ENCODE data around the gene ACACA.
A peak's percentile ranks its signal among the peaks of the same experiment; 100 is the strongest.
"Not testable (repeated sequence)": the region's sequence is repeated elsewhere in the genome, so short reads cannot be mapped to it uniquely, and the experiment has no call there.

Gene ACACA

DNA sequence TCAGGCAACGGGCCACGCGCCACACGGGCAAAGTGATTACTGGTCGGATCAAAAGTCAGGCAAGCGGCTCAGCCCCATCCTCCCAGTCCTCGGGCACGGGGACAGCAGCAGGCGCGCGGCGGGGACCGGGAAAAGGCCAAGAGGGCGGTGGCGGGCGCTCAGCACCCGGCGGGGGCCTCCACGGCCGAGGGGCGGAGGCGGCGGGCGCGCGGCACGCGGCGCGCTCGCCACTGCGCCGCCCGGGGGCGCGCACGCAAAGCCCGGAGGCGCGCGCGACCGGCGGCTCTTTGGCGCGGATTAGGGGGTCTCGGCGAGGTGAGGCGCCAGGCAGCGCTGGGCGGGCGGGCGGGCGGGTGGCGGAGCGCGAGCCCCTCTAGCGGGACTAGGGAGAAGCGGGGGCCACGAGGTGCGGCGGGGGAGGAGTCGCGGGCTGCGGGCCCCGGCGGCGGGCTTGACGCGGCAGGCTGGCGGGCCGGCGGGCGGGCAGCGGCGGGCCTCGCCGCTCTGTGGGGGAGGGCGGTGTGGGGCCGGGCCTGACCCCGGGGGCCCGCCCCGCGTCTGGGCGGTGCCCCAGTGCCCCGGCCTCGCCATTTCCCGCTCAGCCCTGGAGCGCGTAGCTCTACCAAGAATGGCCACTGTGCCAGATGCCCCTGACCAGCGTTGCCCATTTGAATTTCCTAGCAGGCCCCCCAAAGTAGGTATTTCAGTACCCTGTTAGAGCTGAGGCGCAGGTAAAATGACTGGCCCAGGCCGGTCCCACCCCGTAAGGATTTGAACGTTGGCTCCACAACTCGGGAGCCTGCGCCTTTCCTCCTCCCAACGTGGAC, at the start of gene ACACA, which contains the start of gene TADA2A:
Gene ACACA (minus strand): TSS at position 202 of the 827 bp plus-strand sequence. CDS start 537 bp downstream, outside the sequence.
Gene TADA2A (plus strand): TSS at position 252 of the 827 bp plus-strand sequence. CDS start 4,480 bp downstream, outside the sequence.
- DNase-seq (ENCODE audit: low read depth) = peak; percentile 37

DNA sequence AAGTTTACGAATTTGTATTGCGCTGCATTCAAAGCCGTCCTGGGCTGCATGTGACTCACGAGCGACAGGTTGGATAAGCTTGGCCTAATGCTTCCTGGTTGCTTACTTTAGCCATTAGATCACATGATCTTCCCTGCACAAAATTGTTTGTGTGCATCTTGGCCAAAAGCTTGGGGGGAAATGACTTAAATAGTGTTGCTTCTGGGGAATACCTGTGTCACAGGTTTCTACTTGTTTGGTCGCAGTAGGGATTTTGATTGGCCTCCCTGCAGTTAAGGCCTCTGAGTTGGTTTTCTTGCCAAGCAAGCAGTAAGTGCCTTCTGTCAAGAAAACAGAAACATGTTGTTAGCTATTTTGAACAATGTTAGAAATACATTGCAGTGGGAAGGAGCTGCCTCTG, 43.5 kb upstream of the ACACA start:
- no peak for DNase-seq (ENCODE audit: low read depth)

DNA sequence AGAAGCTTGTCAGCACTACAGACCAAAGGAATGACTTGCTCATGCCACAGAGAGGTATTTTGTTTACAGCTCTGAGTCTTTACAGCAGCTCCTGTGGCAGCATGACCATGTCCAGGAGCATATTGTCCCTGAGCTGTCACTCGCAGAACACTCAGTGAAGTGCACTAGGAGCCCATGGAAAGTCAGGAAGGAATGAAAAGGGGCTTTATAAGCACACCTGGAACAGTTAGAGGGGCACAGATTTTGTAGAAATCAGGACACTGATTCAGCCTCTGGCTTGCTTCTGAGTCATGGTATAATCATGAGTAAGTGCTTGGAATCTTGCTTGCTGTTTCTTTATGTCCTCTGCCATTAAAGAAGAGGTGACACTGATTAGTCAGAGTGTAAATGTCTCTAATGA, 41.0 kb upstream of the ACACA start:
- DNase-seq (ENCODE audit: low read depth) = no peak

DNA sequence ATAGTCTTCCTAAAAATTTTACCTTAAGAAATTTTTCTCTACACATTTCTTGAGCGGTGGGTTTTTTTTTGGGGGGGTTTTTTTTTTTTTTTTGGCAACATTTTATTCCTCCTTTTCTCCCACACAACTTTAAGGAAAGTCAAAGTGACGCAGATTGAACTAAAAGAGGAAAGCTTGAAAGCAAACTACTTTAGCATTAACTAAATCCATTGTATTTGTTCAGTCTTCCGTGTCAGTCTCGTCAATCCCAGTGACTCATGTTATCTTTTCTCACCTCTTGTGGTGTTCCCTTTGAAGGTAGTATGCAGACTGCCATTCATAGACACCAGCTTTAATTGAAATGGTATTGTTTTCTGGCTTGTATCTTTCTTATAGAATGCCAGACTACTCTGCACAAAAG, 39.4 kb upstream of the ACACA start:
- no peak for DNase-seq (ENCODE audit: low read depth)

- DNase-seq (ENCODE audit: low read depth) = not testable (repeated sequence)
Observed at GRCh38 chr17:37441369-37442014, 34.9 kb upstream of the ACACA start.

DNA sequence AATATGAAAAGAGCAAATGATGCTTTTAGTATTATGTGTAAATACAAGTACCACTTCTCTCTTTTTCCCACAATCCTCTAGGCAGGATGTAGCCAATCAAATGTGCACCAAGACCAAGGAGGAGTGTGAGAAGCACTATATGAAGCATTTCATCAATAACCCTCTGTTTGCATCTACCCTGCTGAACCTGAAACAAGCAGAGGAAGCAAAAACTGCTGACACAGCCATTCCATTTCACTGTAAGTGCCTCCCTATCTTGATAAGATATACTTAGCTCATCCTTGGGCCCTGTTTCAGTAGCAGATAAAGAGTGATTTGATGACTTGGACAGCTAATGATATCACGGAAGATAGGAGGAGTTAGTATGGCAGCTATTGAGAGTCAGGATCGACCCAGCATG, 33.8 kb upstream of the ACACA start:
- no peak for DNase-seq (ENCODE audit: low read depth)

DNA sequence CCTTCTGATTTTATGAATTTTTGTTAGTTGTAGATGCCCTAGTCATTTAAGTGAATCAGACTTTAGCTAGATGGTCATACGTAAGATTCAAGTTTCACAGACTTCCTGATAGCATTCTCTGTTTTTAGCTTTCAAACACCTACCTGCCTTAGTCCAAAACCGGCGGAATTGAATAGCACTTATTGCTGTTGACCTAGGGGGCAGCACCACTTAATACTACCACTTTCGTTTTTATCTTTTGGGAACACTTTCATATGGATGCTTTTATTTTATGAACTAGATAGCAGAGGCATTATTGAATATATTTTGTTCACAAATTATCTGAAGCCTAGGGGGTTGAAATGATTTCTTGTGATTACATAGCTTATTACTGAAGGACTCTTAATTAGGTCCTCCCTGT, 31.5 kb upstream of the ACACA start:
- no peak for DNase-seq (ENCODE audit: low read depth)

- no peak for DNase-seq (ENCODE audit: low read depth)
Observed at GRCh38 chr17:37432671-37433070, 26.0 kb upstream of the ACACA start.

DNA sequence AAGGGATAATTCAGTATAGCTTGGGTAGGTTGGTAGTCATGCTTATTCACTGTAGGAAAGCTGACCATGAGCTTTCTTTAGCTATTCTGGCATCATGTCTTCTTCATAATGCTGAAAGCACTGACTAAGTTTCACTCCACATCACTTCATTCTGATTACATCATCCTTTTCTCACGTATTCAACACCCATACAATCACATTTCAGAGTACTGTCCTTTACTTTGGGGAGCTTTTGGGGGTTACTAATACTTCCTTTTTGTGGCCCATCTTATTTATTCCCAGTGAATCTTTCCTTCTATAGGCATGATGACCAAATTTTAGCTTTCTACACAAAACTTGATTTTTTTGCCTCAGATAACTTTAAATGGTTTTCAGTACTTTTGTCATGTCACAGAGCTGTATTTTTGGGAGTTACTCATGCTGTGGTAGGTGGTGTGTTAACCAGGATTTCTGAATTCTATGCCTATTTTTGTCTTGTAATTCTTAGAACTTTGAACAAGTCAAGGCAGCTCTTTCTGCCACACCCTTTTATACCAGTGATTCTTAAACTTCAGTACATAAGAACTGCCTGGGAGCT, 23.5 kb upstream of the ACACA start:
- no peak for DNase-seq (ENCODE audit: low read depth)

DNA sequence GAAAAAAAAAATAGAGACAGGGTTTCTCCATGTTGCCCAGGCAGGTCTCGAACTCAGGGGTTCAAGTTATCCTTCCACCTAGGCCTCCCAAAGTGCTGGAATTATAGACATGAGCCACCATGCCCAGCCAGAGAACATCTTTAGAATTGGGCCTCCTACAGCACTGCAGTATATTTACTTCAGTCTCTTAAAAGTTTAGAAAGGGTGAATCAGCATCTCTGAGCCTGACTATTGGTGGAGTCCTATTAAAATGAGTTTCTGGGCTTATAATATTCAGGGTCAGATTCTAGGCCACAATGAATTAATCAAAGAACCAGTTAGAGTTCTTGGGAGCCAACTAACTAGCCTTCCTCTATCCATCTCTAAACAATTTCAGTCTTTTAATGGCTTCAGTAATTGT, 22.8 kb upstream of the ACACA start:
- DNase-seq (ENCODE audit: low read depth) = no peak

- no peak for DNase-seq (ENCODE audit: low read depth)
Observed at GRCh38 chr17:37429039-37429438, 22.4 kb upstream of the ACACA start.

- no peak for DNase-seq (ENCODE audit: low read depth)
Observed at GRCh38 chr17:37425268-37425667, 18.6 kb upstream of the ACACA start.

DNA sequence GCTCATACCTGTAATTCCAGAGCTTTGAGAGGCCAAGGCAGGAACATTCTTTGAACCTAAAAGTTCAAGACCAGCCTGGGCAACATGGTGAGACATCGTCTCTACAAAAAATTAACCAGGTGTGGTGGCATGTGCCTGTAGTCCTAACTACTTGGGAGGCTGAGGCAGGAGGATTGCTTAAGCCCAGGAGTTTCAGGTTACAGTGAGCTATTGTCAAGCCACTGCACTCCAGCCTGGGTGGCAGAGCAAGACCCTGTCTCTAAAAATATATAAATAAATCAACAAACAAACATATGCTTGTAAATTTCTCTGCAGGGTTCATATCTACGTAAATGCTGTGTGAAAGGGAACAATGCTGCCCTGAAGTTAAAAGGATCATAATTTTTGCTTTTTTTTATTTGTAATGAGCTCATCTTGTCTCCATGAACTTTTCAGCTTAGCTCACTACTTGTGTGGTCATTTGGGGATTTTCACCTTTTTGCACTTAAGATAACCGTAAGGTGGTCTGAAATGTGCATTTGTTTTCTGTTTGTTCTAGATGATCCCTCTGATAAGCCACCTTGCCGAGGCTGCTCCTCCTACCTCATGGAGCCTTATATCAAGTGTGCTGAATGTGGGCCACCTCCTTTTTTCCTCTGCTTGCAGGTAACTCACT, 16.5 kb upstream of the ACACA start:
- DNase-seq (ENCODE audit: low read depth) = no peak

- DNase-seq (ENCODE audit: low read depth) = no peak
Observed at GRCh38 chr17:37417852-37418251, 11.2 kb upstream of the ACACA start.

- no peak for DNase-seq (ENCODE audit: low read depth)
Observed at GRCh38 chr17:37413875-37414519, 7.4 kb upstream of the ACACA start.

DNA sequence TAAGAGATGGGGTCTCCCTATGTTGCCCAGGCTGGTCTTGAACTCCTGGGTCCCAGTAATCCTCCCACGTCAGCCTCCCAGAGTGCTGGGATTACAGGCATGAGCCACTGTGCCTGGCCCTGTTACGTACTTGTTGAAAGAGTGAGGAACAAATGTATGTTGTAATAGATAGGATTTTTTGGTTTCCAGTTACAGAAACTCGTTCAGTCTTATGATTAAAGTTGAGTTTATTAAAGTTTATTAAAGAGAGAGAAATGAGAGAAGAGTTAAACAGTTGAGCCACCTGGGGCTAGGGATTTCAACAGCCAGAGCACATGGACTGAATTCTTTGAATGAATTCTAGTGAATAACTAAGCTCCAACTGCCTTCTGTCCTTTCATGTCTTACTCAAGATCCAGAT, 3.7 kb upstream of the ACACA start:
- DNase-seq (ENCODE audit: low read depth) = no peak

DNA sequence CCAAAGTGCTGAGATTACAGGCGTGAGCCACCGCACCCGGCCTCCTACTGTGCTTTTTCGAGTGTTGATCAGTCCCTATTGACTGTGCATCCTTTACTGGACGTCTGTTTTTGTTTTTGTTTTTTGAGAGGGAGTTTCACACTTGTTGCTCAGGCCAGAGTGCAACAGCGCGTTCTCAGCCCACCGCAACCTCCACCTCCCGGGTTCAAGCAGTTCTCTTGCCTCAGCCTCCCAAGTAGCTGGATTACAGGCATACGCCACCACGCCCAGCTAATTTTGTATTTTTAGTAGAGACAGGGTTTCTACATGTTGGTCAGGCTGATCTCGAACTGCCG, 1.5 kb upstream of the ACACA start:
- DNase-seq (ENCODE audit: low read depth) = not testable (repeated sequence)

DNA sequence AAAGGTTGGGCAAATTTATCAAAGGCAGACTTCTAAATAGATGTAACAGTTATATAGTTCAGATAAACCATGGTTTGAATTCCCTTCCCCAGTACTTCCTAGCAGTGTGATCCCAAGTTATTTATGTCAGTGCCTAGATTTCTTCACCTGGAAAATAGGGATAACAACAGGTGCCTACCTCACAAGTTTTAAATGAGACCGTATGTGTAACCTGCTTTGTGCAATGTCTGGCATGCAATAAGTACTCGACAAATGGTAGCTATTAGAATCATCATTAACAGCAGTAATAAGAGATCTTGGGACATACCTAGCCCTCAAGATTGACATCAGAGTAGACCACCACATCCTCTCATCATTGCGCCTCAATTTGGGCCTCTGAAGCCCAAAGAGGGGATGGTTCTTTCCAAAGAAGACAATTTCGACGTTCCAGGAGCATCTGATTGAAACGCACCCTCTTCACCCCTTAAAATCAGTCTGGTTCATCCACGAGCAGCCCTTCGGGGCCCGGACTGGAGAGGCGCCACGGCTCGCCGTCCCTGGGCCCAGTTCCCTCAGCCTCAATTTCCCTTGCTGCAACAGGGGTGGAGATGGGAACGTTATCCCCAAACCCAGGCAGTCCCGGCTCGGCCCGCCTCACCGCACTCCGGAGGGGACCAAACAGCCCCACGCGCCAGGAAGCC, 541 bp downstream of the ACACA start:
- DNase-seq (ENCODE audit: low read depth) = no peak

DNA sequence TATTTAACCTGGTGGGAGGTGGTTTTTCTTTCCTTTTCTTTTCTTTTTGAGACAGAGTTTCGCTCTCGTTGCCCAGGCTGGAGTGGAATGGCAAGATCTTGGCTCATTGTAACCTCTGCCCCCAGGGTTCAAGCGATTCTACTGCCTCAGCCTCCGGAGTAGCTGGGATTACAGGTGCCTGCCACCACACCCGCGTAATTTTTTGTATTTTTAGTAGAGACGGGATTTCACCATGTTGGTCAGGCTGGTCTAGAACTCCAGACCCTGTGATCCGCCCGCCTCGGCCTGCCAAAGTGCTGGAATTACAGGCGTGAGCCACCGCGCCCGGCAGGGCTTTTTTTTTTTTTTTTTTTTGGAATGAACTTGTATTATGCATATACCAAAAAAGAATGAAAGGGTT, 1.1 kb downstream of the ACACA start:
- DNase-seq (ENCODE audit: low read depth) = not testable (repeated sequence)

- no peak for DNase-seq (ENCODE audit: low read depth)
Observed at GRCh38 chr17:37400505-37400904, 6.1 kb downstream of the ACACA start.

GRCh38 chr17:37399265-37399803, 7.3 kb downstream of the ACACA start:
- no peak for DNase-seq (ENCODE audit: low read depth)
